NT2/D1 (cell line): ENCODE data around the gene MARCHF9.

Source experiments
- SUZ12 ChIP-seq: IDR thresholded peaks from 2 replicates; pipeline ENCODE4 v1.6.1; 2011; ENCODE audit not compliant: insufficient read length, insufficient read depth; ENCODE audit errors: extremely low read depth
- YY1 ChIP-seq: IDR thresholded peaks from 2 replicates; pipeline ENCODE4 v1.6.1; 2011; ENCODE audit not compliant: insufficient read length, insufficient read depth
- ZNF274 ChIP-seq: IDR thresholded peaks from 2 replicates; pipeline ENCODE4 v1.6.1; 2011; ENCODE audit warnings: mild to moderate bottlenecking, low read depth, low read length

DNA sequence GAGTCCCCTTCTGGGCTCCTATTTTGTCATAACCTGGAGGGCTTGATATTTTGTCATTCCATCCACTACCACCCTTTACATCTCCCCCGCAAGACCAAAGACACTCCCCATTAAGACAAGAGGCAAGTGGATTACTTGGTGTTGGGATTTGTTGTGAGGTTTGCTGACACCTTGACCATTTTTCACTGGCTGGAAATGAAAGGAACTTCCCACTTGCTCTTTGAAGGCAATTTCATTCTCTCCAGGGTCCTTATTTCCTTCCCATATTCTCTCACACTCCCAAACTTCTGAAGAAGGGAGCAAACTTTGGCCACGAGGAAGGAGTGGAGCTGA is 31.3 kb upstream of the MARCHF9 start:
- TF ChIP-seq ZNF274 = no peak
- no peak for TF ChIP-seq SUZ12
- TF ChIP-seq YY1 = no peak
